ENCODE data around the gene GOLT1A. TPM values are rescaled to one million over a fixed set of nuclear protein-coding genes. Genes with fewer than 3 reads are reported as not detected.

GOLT1A gene
- total and polyA plus RNA-seq, 2 of the 8 experiments (the other 6 are each of a cell fraction or from before 2014, with no cell fraction given), result 7.5 to 8.5 TPM

DNA sequence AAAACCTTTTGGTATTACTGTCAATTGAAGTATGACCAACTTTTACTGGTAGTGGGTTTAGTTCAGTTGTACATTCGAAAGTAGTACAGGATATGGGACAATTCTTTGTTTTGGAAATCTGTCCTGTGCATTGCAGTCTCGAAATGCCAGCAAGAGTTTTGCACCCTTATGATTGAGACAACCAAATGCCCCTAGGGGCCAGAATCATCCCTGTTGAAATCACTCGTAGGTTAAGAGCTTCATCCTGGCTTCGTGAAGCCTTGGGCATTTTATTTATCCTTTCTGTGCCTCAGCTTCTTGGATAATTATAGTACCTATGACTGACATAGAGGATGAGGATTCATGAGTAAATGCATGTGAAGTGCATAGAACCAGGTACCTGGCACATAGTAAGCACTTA, 2.4 kb upstream of the GOLT1A start:
- H2BK5ac ChIP-seq (ENCODE audit: low read depth, low read length), result no peak overlapping the region
- DNase-seq (ENCODE audit: low read depth in 1 of 2, low spot score in 2 of 2), result no peak
- POLR2A ChIA-PET (ENCODE audit: partially characterized antibody), result interaction anchor here (0.5 kb wide), 1 partner anchor 32 kb away, joined by 4 read pairs; no protein-coding TSS in a partner anchor
- H3K14ac ChIP-seq (ENCODE audit: insufficient read length), result no peak overlapping the region
- no peak overlapping the region for H2BK15ac ChIP-seq (ENCODE audit: low read length)
- H4K8ac ChIP-seq (ENCODE audit: extremely low read depth, insufficient read depth, low read length), result no peak overlapping the region
- WGBS, 2 experiments (ENCODE audit: extremely low coverage in 1 of 2, insufficient coverage in 1 of 2, insufficient read length in 1 of 2, insufficient replicate concordance in 2 of 2, low coverage in 1 of 2, low lambda C conversion rate in 2 of 2, missing lambda C conversion rate in 1 of 2), result 87% methylated on average over 4 of the region's 4 CpGs; no CpG with 5 or more reads in 1 of the 2 experiments
- CTCF ChIA-PET (ENCODE audit: partially characterized antibody), result interaction anchor here (0.8 to 9.9 kb wide), 18 partner anchors 10 to 182 kb away, joined by 3 to 156 read pairs (median 6); partner anchors contain the start of genes PLEKHA6 and REN
- no peaks in the 10 kb centered on the region for H3K79me2 ChIP-seq (ENCODE audit: control insufficient read depth in 1 of 2, insufficient read depth in 2 of 2, low read length in 2 of 2)
- H2BK20ac ChIP-seq (ENCODE audit: low read length), result no peak overlapping the region
- H3K36me3 ChIP-seq (ENCODE audit: control insufficient read depth in 2 of 4, insufficient read depth in 4 of 4, low read length in 3 of 4), result no peaks in the 10 kb centered on the region
- H3K23ac ChIP-seq (ENCODE audit: insufficient read length), result no peak overlapping the region
- no peak overlapping the region for H3K56ac ChIP-seq (replicated peaks; ENCODE audit: insufficient read length, low read depth, low read length)
- H2BK12ac ChIP-seq (ENCODE audit: low read depth, low read length), result no peak overlapping the region
- no peak overlapping the region for H3K4ac ChIP-seq (replicated peaks; ENCODE audit: insufficient read length, low read depth, low read length)
- H3K9me3 ChIP-seq (ENCODE audit: insufficient read depth in 2 of 2, low read depth in 1 of 2, low read length in 1 of 2), result no peaks in the 10 kb centered on the region
- H3K4me2 ChIP-seq (ENCODE audit: insufficient read depth in 1 of 2, low read depth in 2 of 2, low read length in 2 of 2), result no peak overlapping the region
- H3K79me1 ChIP-seq (ENCODE audit: low read depth, low read length), result no peaks in the 10 kb centered on the region; the same call in 1 of the 2 replicates
- no peak overlapping the region for H4K5ac ChIP-seq (ENCODE audit: insufficient read length, low read depth, low read length)
- TF ChIP-seq FOSL1 (IDR thresholded peaks at IDR 0.05; ENCODE audit: insufficient read depth, low read depth, low read length) (no peak), EGR1 (IDR thresholded peaks at IDR 0.05; ENCODE audit: borderline replicate concordance, low read depth, low read length) (no peak), RAD21 (IDR thresholded peaks at IDR 0.05 in 1 of 2, conservative IDR thresholded peaks at IDR 0.05 in 1 of 2; ENCODE audit: low read depth in 2 of 2, low read length in 2 of 2) (no peak), CHD1 (IDR thresholded peaks at IDR 0.05; ENCODE audit: low read depth, low read length) (no peak), SP4 (IDR thresholded peaks at IDR 0.05; ENCODE audit: low read length) (no peak), ZNF274 (IDR thresholded peaks at IDR 0.05; ENCODE audit: borderline replicate concordance, extremely low read depth, low read length) (no peak)
- FAIRE-seq, result no peak
- no peak overlapping the region for H3K18ac ChIP-seq (ENCODE audit: extremely low read depth, low read length)
- no peak overlapping the region for H3K9ac ChIP-seq (replicated peaks in 1 of 4; ENCODE audit: extremely low read depth in 1 of 4, low read depth in 3 of 4, low read length in 3 of 4)
- H2AFZ ChIP-seq (ENCODE audit: low read length), result no peak overlapping the region
- H3K23me2 ChIP-seq (ENCODE audit: low read depth, low read length), result peaks cover 10% of the 10 kb centered on the region; the same call in 1 of the 2 replicates
- H3K4me3 ChIP-seq (ENCODE audit: extremely low read depth in 1 of 4, insufficient read depth in 2 of 4, low read depth in 3 of 4, low read length in 4 of 4), result no peak overlapping the region
- H4K91ac ChIP-seq (replicated peaks; ENCODE audit: insufficient read length, low read length), result no peak overlapping the region
- H2AK5ac ChIP-seq (ENCODE audit: low read depth, low read length), result no peak overlapping the region
- no peak overlapping the region for H3K27ac ChIP-seq (ENCODE audit: low read depth, low read length)
- peaks cover 0 to 3% (median 2%) of the 10 kb centered on the region in 4 experiments; a peak in 3 of 7 replicates for H3K4me1 ChIP-seq (replicated peaks in 1 of 4; ENCODE audit: control insufficient read depth in 3 of 4, insufficient read depth in 4 of 4, low read length in 3 of 4)
- no peak overlapping the region for H2BK120ac ChIP-seq (replicated peaks; ENCODE audit: low read depth, low read length)
- no peaks in the 10 kb centered on the region for H3K27me3 ChIP-seq (replicated peaks in 1 of 4; ENCODE audit: control insufficient read depth in 3 of 4, extremely low read depth in 1 of 4, insufficient read depth in 3 of 4, low read length in 3 of 4)
- no peaks in the 10 kb centered on the region for H4K20me1 ChIP-seq (replicated peaks in 1 of 2; ENCODE audit: control insufficient read depth in 1 of 2, insufficient read depth in 2 of 2, low read length in 2 of 2)
